Spinal cord (tissue), 10 donors: ENCODE data around the gene CACNG1. TPM values are rescaled to one million over a fixed set of nuclear protein-coding genes. Genes with fewer than 3 reads are reported as not detected.
"Not testable (repeated sequence)": the region's sequence is repeated elsewhere in the genome, so short reads cannot be mapped to it uniquely, and the experiment has no call there.

Source experiments
- DNase-seq, 6 donors: peaks; one replicate each; pipeline versions ENCODE4 v3.0.0 to v3.0.0-alpha.2; 2013 to 2015; ENCODE audit warnings: low spot score in 6 of 6, low read depth in 4 of 6
- H3K27ac ChIP-seq: one replicate; pipeline ENCODE4 v1.5.1; 2013; ENCODE audit warnings: low read depth, low read length, control low read depth
- H3K27me3 ChIP-seq: one replicate; pipeline ENCODE4 v1.6.1; 2013; ENCODE audit warnings: low read length; ENCODE audit not compliant: control insufficient read depth, insufficient read depth
- H3K36me3 ChIP-seq: one replicate; pipeline ENCODE4 v1.6.1; 2013; ENCODE audit warnings: low read length; ENCODE audit not compliant: control insufficient read depth, insufficient read depth
- H3K4me1 ChIP-seq: one replicate; pipeline ENCODE4 v1.6.1; 2013; ENCODE audit warnings: low read length; ENCODE audit not compliant: control insufficient read depth, insufficient read depth
- H3K4me3 ChIP-seq: one replicate; pipeline ENCODE4 v1.5.1; 2013; ENCODE audit warnings: low read depth, low read length, control low read depth
- H3K9me3 ChIP-seq: one replicate; pipeline ENCODE4 v1.6.1; 2013; ENCODE audit warnings: low read length; ENCODE audit not compliant: control insufficient read depth, insufficient read depth
- WGBS: methylation state at CpG from one replicate; pipeline ENCODE4 v1.1.5; 2013; ENCODE audit warnings: missing lambda C conversion rate; ENCODE audit not compliant: insufficient coverage; 5-methylcytosine and 5-hydroxymethylcytosine counted together
- polyA plus RNA-seq, 2 donors: library from polyadenylated mRNA; unstranded; fragments of 120-200 nt; gene quantifications; one replicate each; pipeline ENCODE4 v1.2.1, GENCODE V29; 2013; ENCODE audit not compliant: insufficient read length in 2 of 2
- total RNA-seq, 2 donors: library from RNA; depleted of rRNA in 1 of 2; stranded (reverse); fragments of 120-200 nt in 1 of 2; fragments of >200 nt in 1 of 2; gene quantifications; one replicate each; pipeline versions ENCODE4 v1.2.3 to v1.2.4, GENCODE V29; 2013 to 2014
- donor health status: healthy.

Gene CACNG1
- total and polyA plus RNA-seq, 4 donors, result 0.20 to 2.4 (median 0.91) TPM

- no peak for DNase-seq
- Histone ChIP-seq H3K4me3 (no peak overlapping the region), H3K9me3 (no peaks in the 10 kb centered on the region), H3K36me3 (peaks cover 4% of the 10 kb centered on the region), H3K27ac (no peak overlapping the region), H3K27me3 (no peaks in the 10 kb centered on the region), H3K4me1 (no peaks in the 10 kb centered on the region)
- no CpG with 5 or more reads among the region's 3 CpGs for WGBS
Observed at GRCh38 chr17:67085406-67085805, 41.1 kb downstream of the CACNG1 start.

- Histone ChIP-seq H3K36me3 (peaks cover 4% of the 10 kb centered on the region), H3K27ac (no peak overlapping the region), H3K27me3 (no peaks in the 10 kb centered on the region), H3K4me3 (no peak overlapping the region), H3K9me3 (no peaks in the 10 kb centered on the region), H3K4me1 (no peaks in the 10 kb centered on the region)
- peak in 1 of 6 donors; percentile 61 for DNase-seq
- no CpG with 5 or more reads among the region's 3 CpGs for WGBS
Observed at GRCh38 chr17:67088639-67089038, 44.3 kb downstream of the CACNG1 start.

- Histone ChIP-seq H3K36me3 (peaks cover 7% of the 10 kb centered on the region), H3K4me1 (no peaks in the 10 kb centered on the region), H3K27me3 (no peaks in the 10 kb centered on the region), H3K4me3 (no peak overlapping the region), H3K9me3 (no peaks in the 10 kb centered on the region), H3K27ac (no peak overlapping the region)
- DNase-seq, result peak in 1 of 6 donors; percentile 47
Observed at GRCh38 chr17:67090341-67090740, 46.0 kb downstream of the CACNG1 start.

GRCh38 chr17:67092291-67092690 is 47.9 kb downstream of the CACNG1 start:
- no peaks in the 10 kb centered on the region for H3K9me3 ChIP-seq
- DNase-seq, result no peak
- no peak overlapping the region for H3K4me3 ChIP-seq
- H3K27ac ChIP-seq, result no peak overlapping the region
- H3K4me1 ChIP-seq, result no peaks in the 10 kb centered on the region
- H3K27me3 ChIP-seq, result no peaks in the 10 kb centered on the region
- 100% methylated on average over 4 of the region's 5 CpGs for WGBS
- peaks cover 3% of the 10 kb centered on the region for H3K36me3 ChIP-seq

- H3K27ac ChIP-seq, H3K27me3 ChIP-seq, H3K4me1 ChIP-seq, H3K36me3 ChIP-seq, H3K9me3 ChIP-seq, DNase-seq, H3K4me3 ChIP-seq: not testable (repeated sequence)
- 100% methylated on average over 1 of the region's 7 CpGs for WGBS
Observed at GRCh38 chr17:67092710-67093109, 48.4 kb downstream of the CACNG1 start.

GRCh38 chr17:67093348-67093747 is 49.0 kb downstream of the CACNG1 start:
- 100% methylated on average over 2 of the region's 2 CpGs for WGBS
- no peak for DNase-seq
- H3K4me1 ChIP-seq, result no peaks in the 10 kb centered on the region
- no peaks in the 10 kb centered on the region for H3K27me3 ChIP-seq
- H3K36me3 ChIP-seq, result peaks cover 3% of the 10 kb centered on the region
- no peak overlapping the region for H3K27ac ChIP-seq
- no peaks in the 10 kb centered on the region for H3K9me3 ChIP-seq
- no peak overlapping the region for H3K4me3 ChIP-seq

- not testable (repeated sequence) for H3K9me3 ChIP-seq, H3K27me3 ChIP-seq, H3K36me3 ChIP-seq, DNase-seq, H3K27ac ChIP-seq, H3K4me1 ChIP-seq, H3K4me3 ChIP-seq
- WGBS, result 67% methylated on average over 1 of the region's 1 CpG
Observed at GRCh38 chr17:67095291-67095690, 50.9 kb downstream of the CACNG1 start.

- Histone ChIP-seq H3K9me3 (no peaks in the 10 kb centered on the region), H3K27ac (no peak overlapping the region), H3K4me1 (no peaks in the 10 kb centered on the region), H3K27me3 (no peaks in the 10 kb centered on the region), H3K4me3 (no peak overlapping the region), H3K36me3 (peaks cover 3% of the 10 kb centered on the region)
- DNase-seq, result no peak
- no CpG with 5 or more reads among the region's 1 CpG for WGBS
Observed at GRCh38 chr17:67095803-67096202, 51.4 kb downstream of the CACNG1 start.

GRCh38 chr17:67096609-67097008 is 52.3 kb downstream of the CACNG1 start:
- H3K4me1 ChIP-seq, result no peaks in the 10 kb centered on the region
- H3K9me3 ChIP-seq, result no peaks in the 10 kb centered on the region
- peaks cover 3% of the 10 kb centered on the region for H3K36me3 ChIP-seq
- no peaks in the 10 kb centered on the region for H3K27me3 ChIP-seq
- DNase-seq, result no peak
- WGBS, result no CpG with 5 or more reads among the region's 1 CpG
- no peak overlapping the region for H3K27ac ChIP-seq
- H3K4me3 ChIP-seq, result no peak overlapping the region

GRCh38 chr17:67098006-67098405 is 53.7 kb downstream of the CACNG1 start:
- H3K27ac ChIP-seq, result no peak overlapping the region
- H3K9me3 ChIP-seq, result no peaks in the 10 kb centered on the region
- DNase-seq, result no peak
- no peak overlapping the region for H3K4me3 ChIP-seq
- H3K4me1 ChIP-seq, result no peaks in the 10 kb centered on the region
- no CpG with 5 or more reads among the region's 1 CpG for WGBS
- no peaks in the 10 kb centered on the region for H3K27me3 ChIP-seq
- peaks cover 3% of the 10 kb centered on the region for H3K36me3 ChIP-seq
